Bronchial epithelial cell (primary cell): ENCODE measurements around the gene PRR35. TPM values are rescaled to one million over a fixed set of nuclear protein-coding genes. Genes with fewer than 3 reads are reported as not detected.

ENCODE experiments used
- DNase-seq: peaks from one replicate; pipeline ENCODE4 v3.0.0-alpha.2; 2010; ENCODE audit warnings: low read depth
- FAIRE-seq: peaks from 2 replicates; lab custom pipeline; 2011; peaks lifted over from hg19 to GRCh38; lab: Jason Lieb, UNC
- H3K27me3 ChIP-seq: 2 replicates; pipeline ENCODE4 v1.5.1; 2011; ENCODE audit warnings: low read length; ENCODE audit not compliant: control insufficient read depth, insufficient read depth
- H3K36me3 ChIP-seq: 2 replicates; pipeline ENCODE4 v1.5.1; 2011; ENCODE audit warnings: low read length; ENCODE audit not compliant: control insufficient read depth, insufficient read depth
- H3K4me3 ChIP-seq: 2 replicates; pipeline ENCODE4 v1.5.1; 2011; ENCODE audit warnings: mild to moderate bottlenecking, low read depth, low read length, control low read depth
- CTCF ChIP-seq: IDR thresholded peaks from 2 replicates; pipeline ENCODE4 v1.5.1; 2011; ENCODE audit warnings: mild to moderate bottlenecking, moderate library complexity, low read length, control low read depth, inconsistent platforms; ENCODE audit not compliant: insufficient read depth, severe bottlenecking
- total RNA-seq: library from RNA; depleted of rRNA; stranded (reverse); fragments of >200 nt; gene quantifications from 2 replicates; pipeline ENCODE4 v1.2.1, GENCODE V29; 2014

The PRR35 gene
- total RNA-seq, 1 donor from 2014 or later, result not detected

DNA sequence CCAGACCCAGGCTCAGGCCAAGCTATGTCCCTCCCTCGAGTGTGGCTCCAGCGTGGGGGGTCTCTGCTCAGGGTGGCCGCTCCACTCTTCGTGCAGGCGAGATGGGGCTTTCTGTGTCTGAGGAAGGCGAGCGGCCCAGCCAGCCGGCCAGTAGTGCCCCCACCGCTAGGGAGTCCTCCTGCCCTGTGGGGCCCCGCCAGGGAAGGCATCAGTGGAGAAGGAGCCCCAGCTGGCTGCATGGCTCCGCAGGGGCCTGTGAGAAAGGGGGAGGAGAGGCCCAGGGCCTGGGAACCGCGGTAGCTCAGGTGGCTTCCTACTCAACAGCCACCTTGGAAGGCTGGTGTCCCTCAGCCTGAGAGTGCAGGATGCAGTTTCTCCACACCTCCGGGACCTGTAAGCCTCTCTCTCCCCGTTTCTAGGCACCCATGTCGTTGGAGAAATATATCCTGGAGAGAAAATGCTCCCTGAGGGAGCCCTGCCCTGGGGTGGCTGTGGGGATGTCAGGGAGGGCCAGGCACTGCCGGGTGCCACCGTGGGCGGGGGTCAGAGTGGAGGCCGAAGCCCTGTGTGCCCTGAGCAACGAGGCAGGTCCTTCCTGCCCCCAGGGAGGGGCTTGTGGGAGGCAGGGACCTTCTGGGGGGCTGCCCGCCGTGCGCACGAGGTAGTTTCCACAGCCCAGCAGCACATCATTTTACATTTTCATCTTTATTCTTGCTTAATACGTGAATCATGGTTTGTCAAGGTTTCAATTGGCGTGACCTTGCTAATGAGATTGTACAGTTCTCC lies 12.9 kb downstream of the PRR35 start:
- H3K36me3 ChIP-seq, result peaks cover 2% of the 10 kb centered on the region
- no peak for TF ChIP-seq CTCF
- H3K27me3 ChIP-seq, result no peaks in the 10 kb centered on the region
- H3K4me3 ChIP-seq, result no peak overlapping the region
- FAIRE-seq, result no peak
- no peak for DNase-seq

DNA sequence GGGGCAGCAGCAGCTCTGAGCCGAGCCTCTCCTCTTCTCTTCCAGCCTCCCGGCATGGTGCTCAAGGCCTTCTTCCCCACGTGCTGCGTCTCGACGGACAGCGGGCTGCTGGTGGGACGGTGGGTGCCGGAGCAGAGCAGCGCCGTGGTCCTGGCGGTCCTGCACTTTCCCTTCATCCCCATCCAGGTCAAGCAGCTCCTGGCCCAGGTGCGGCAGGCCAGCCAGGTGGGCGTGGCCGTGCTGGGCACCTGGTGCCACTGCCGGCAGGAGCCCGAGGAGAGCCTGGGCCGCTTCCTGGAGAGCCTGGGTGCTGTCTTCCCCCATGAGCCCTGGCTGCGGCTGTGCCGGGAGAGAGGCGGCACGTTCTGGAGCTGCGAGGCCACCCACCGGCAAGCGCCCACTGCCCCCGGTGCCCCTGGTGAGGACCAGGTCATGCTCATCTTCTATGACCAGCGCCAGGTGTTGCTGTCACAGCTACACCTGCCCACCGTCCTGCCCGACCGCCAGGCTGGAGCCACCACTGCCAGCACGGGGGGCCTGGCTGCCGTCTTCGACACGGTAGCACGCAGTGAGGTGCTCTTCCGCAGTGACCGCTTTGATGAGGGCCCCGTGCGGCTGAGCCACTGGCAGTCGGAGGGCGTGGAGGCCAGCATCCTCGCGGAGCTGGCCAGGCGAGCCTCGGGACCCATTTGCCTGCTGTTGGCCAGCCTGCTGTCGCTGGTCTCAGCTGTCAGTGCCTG lies 14.0 kb downstream of the PRR35 start:
- no peak for TF ChIP-seq CTCF
- FAIRE-seq (no peak), DNase-seq (no peak)
- Histone ChIP-seq H3K36me3 (peaks cover 2% of the 10 kb centered on the region), H3K4me3 (no peak overlapping the region), H3K27me3 (no peaks in the 10 kb centered on the region)

DNA sequence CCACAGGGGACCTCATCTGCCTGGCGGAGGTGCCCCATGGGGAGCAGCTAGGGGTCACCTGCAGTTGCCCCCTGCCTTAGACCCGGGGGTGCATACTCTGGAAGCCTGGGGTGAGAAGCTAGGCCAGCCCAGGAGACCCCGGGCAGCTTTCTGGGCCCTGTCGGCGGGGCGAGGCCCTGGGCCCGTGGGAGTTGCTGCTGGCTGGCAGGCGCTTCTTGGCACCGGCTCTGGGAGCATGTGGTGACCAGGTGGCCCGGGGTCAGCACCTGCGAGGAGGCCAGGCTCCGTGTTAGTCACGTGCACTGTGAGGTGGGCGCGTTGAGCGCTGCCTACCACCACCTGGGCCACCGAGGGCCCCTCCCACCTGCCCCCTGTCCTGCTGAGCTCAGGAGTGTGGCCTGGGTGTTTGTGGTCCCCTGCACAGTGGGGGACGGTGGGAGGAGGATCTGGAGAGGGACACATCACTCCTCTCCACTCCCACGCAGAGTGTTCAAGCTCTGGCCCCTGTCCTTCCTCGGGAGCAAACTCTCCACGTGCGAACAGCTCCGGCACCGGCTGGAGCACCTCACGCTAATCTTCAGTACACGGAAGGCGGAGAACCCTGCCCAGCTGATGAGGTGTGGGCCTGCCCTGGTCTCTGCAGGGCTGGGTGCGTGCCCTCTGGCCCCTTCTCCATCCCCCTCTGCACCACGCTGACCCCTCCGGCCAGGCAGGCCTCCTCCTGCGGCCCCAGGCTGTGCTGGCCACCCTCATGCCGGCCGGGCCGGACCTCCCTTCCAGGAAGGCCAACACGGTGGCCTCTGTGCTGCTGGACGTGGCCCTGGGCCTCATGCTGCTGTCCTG lies 15.4 kb downstream of the PRR35 start:
- no peak overlapping the region for H3K4me3 ChIP-seq
- FAIRE-seq (no peak), DNase-seq (no peak)
- no peak for TF ChIP-seq CTCF
- H3K36me3 ChIP-seq, result peaks cover 4% of the 10 kb centered on the region
- no peaks in the 10 kb centered on the region for H3K27me3 ChIP-seq

- no peak for TF ChIP-seq CTCF
- Histone ChIP-seq H3K4me3 (no peak overlapping the region), H3K27me3 (no peaks in the 10 kb centered on the region), H3K36me3 (peaks cover 5% of the 10 kb centered on the region)
- DNase-seq (no peak), FAIRE-seq (no peak)
Measured at GRCh38 chr16:576197-576822, 16.1 kb downstream of the PRR35 start.

- FAIRE-seq, result no peak
- TF ChIP-seq CTCF, result peak; percentile 12
- no peak overlapping the region for H3K4me3 ChIP-seq
- no peak for DNase-seq
- H3K36me3 ChIP-seq, result peaks cover 5% of the 10 kb centered on the region
- H3K27me3 ChIP-seq, result no peaks in the 10 kb centered on the region
Measured at GRCh38 chr16:576823-577201, 16.6 kb downstream of the PRR35 start.
